Measurements from ENCODE around the gene MYL6. TPM values are rescaled to one million over a fixed set of nuclear protein-coding genes. Genes with fewer than 3 reads are reported as not detected.

The MYL6 gene
- total RNA-seq, 1 experiment from 2014 or later: 932 TPM

GRCh38 chr12:56137853-56138571, 20.1 kb upstream of the MYL6 start (continued):
- TF ChIP-seq ZNF281 (CRISPR knock-in tag; IDR thresholded peaks at IDR 0.05) (no peak), IRF2 (CRISPR knock-in tag; IDR thresholded peaks at IDR 0.05; ENCODE audit: borderline replicate concordance, low read depth) (no peak), FOXP4 (CRISPR knock-in tag; IDR thresholded peaks at IDR 0.05) (no peak), GRHL2 (CRISPR knock-in tag; IDR thresholded peaks at IDR 0.05; ENCODE audit: insufficient replicate concordance, severe bottlenecking) (no peak), TP53 (CRISPR knock-in tag; IDR thresholded peaks at IDR 0.05) (no peak), TEAD4 (CRISPR knock-in tag; IDR thresholded peaks at IDR 0.05) (no peak), ATF1 (CRISPR knock-in tag; IDR thresholded peaks at IDR 0.05) (no peak), ZBTB43 (CRISPR knock-in tag; IDR thresholded peaks at IDR 0.05) (no peak), MXD4 (CRISPR knock-in tag; IDR thresholded peaks at IDR 0.05; ENCODE audit: borderline replicate concordance) (no peak), JAZF1 (CRISPR knock-in tag; IDR thresholded peaks at IDR 0.05) (no peak), USF1 (CRISPR knock-in tag; IDR thresholded peaks at IDR 0.05) (no peak), MYBL2 (CRISPR knock-in tag; IDR thresholded peaks at IDR 0.05) (no peak)

- TF ChIP-seq ZMAT4 (CRISPR knock-in tag; IDR thresholded peaks at IDR 0.05): no peak
- no peak for TF ChIP-seq ATF2 (CRISPR knock-in tag; IDR thresholded peaks at IDR 0.05; ENCODE audit: borderline replicate concordance, low read depth)
- Mint-ChIP-seq H3K4me1 (no peaks in the 10 kb centered on the region), H3K9me3 (peaks cover 12% of the 10 kb centered on the region), H3K4me3 (no peak overlapping the region), H3K27me3 (ENCODE audit: low read depth) (no peaks in the 10 kb centered on the region), H3K27ac (no peak overlapping the region), H3K36me3 (peaks cover 80% of the 10 kb centered on the region)
- ATAC-seq (no peak), DNase-seq (ENCODE audit: low spot score) (no peak)
- ChIA-PET CTCF (interaction anchor here (0.8 to 1.4 kb wide), 4 partner anchors 9 to 64 kb away, joined by 3 to 6 read pairs (median 4); partner anchors contain the start of genes ESYT1 and SMARCC2), POLR2A (interaction anchor here (1.5 to 1.6 kb wide), 2 partner anchors 17 to 24 kb away, joined by 4 read pairs; partner anchors contain the start of gene ZC3H10)
Observed at GRCh38 chr12:56141946-56142784, 16.0 kb upstream of the MYL6 start.
